Stimulated activated CD4-positive, alpha-beta T cell treated with anti-CD3 and anti-CD28 coated beads, Interleukin-4, amount 100 ng/mL, for 48 hours (primary cell): ENCODE data around the gene CUEDC2.

Source experiments
- DNase-seq, 2 donors: peaks; one replicate each; pipeline ENCODE4 v3.0.0-alpha.2; 2020; ENCODE audit warnings: low read depth in 2 of 2

Gene CUEDC2

DNA sequence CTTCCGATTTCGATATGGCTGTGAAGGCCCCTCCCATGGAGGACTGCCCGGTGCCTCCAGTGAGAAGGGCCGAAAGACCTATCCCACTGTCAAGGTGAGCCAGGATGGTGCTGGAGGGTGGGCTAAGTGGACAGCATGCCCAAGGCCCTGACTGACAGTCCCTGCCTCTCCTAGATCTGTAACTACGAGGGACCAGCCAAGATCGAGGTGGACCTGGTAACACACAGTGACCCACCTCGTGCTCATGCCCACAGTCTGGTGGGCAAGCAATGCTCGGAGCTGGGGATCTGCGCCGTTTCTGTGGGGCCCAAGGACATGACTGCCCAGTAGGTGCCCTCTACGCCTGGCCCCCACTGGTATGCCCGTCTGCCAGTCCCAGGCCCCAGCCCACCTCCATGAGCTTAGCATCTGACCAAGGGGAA lies 35.6 kb downstream of the CUEDC2 start:
- no peak for DNase-seq

DNA sequence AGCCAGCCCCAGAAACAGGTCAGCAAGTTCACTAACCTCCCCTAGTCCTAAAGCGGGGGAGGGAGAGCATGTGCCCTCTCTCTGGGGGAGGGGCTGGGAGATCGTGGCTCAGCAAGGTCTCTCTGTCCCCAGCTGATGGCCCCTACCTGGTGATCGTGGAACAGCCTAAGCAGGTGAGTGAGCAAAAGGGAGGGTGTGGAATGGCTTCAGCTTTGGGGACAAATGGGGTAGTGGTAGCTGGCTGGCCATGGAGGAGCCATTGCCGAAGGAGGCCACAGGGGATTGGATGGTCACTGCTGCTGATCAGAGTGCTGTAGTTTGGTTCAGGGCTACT lies 36.1 kb downstream of the CUEDC2 start:
- DNase-seq, result no peak

DNA sequence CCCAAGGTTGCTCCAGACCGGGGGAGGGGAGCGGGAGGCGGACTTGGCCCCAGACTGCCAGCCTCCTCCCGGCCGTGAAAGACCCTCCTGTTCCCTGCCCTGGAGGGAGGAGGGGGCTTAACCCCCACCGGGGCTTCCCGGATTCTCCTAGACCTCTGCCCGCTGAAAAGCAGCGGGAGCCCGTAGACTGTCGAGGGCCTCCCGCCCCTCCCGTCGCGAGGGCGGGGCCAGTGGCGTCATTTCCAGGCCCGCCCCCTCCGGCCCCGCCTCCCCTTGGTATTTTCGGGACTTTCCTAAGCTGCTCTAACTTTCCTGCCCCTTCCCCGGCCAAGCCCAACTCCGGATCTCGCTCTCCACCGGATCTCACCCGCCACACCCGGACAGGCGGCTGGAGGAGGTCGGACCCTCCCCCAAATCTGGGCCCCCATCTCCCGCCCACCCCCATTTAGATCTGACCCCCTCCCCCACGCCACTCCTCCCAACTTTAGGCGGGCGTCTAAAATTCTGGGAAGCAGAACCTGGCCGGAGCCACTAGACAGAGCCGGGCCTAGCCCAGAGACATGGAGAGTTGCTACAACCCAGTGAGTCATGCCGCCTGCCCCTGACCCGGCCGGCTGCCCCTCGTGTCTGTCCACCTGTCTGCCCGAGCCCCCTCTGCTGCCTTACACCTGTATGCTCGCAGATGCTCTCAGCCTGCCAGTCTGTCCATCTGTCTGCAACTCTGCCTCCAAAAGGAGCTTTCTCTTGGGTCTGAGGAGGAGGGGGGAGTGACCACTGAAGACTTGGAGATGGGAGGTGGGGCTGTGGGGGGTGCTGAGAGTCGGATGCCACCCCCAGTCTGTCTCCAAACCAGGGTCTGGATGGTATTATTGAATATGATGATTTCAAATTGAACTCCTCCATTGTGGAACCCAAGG lies 36.7 kb downstream of the CUEDC2 start, which contains the start of gene NFKB2:
NFKB2 (plus strand) TSS at position 306 of the 917 bp plus-strand sequence; CDS start at position 561, 255 bp downstream.
- peak; percentile 86 for DNase-seq

- peak in 1 of 2 donors; percentile 57 for DNase-seq
Observed at GRCh38 chr10:102394801-102395399, 37.5 kb downstream of the CUEDC2 start.

- peak; percentile 97 to 98 for DNase-seq
Observed at GRCh38 chr10:102394079-102394800, 38.1 kb downstream of the CUEDC2 start.

DNA sequence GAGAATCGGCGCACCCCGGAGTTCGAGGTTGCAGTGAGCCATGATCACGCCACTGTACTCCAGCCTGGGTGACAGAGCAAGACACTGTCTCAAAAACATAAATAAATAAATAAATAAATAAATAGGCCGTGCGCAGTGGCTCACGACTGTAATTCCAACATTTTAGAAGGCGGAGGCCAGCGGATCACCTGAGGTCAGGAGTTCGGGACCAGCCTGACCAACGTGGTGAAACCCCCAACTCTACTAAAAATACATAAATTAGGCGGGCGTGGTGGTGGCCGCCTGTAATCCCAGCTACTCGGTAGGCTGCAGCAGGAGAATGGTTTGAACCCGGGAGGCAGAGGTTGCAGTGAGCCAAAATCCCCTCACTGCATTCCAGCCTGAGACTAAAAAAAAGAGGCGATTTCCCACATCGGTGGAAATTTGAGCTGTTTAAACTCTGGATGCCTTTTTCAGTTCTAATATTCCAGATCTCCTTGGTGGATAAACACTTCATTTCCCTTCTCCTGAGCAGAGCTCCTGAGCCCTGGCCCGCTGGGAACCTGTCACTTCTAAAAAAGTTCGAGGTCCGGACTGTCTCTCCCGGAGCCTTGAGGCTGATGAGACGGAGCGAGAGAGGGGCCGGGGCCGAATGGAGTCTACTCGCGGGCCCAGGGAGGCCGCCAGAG lies 38.8 kb downstream of the CUEDC2 start:
- no peak for DNase-seq

DNA sequence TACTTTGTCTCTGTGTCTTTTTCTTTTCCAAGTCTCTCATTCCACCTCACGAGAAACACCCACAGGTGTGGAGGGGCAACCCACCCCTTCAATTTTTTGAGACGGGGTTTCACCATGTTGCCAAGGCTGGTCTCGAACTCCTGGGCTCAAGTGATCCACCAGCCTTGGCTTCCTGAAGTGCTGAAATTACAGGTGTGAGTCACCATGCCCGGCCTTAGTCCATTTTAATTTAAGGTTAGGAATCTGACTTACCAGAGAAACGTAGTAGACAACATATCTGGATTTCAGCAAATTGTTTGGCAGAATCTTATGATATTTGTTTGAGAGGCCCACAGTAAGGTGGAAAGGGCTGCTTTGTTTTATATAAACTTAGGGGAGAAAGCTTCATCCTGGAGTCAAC lies 40.1 kb downstream of the CUEDC2 start:
- no peak for DNase-seq

GRCh38 chr10:102389894-102390293 lies 42.5 kb downstream of the CUEDC2 start:
- no peak for DNase-seq

DNA sequence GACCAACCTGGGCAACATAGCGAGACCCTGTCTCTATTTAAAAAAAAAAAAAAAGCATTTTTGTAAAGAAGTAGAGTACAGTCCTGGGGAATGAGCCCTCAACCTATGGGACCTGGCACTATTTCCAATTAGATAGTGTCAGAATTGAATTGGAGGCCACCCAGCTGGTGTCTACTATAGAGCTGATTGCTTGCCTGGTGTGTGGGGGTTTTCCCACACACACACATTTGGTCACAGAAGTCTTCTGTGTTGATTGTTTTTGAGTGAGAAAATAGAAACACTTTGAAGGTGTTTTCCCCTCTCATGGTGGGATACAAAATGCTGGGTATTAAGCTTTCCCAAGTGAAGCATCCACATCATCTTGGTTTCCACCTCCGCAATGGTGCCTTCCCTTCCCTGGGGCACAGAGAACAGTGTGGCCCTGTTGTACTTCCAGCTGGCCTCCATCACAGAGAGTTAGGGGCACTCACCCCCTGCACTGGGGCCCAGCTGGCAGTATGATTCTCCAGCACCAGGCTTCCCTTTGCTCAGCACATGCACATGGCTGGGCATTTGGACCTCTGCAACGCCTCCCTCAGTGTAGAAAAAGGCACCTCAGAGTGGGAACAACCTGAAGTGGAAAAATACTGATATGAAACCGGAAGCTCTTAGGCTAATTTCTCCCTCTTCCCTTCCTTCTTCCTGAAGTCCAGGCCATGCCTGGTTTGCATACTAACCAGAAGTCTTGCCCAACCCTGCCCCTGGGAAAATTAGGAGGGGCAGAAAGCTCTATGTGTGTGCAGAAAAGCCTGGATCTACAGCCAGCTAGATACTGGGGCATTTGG lies 47.6 kb downstream of the CUEDC2 start:
- no peak for DNase-seq

GRCh38 chr10:102384053-102384452 lies 48.3 kb downstream of the CUEDC2 start:
- DNase-seq, result no peak

DNA sequence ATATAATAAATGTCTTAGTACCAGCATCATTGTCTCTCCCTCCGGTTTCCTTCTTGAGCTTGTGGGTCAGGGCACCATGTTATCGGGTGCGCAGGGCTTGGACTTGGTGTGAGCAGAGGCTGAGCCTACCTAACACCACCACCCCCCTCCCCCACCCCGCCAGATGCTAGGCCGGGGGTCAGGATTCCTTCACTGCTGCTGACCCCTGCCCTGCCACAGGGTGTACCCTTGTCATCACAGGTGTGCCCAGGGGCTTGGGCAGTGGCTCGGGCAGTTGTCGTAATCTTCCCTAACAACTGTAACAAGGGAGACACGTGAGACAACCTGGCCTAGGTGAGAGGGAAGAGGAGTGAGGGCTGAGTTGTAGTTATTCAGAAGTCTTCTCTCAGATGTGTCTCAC lies 49.5 kb downstream of the CUEDC2 start:
- DNase-seq, result no peak

- no peak for DNase-seq
Observed at GRCh38 chr10:102381983-102382382, 50.4 kb downstream of the CUEDC2 start.

DNA sequence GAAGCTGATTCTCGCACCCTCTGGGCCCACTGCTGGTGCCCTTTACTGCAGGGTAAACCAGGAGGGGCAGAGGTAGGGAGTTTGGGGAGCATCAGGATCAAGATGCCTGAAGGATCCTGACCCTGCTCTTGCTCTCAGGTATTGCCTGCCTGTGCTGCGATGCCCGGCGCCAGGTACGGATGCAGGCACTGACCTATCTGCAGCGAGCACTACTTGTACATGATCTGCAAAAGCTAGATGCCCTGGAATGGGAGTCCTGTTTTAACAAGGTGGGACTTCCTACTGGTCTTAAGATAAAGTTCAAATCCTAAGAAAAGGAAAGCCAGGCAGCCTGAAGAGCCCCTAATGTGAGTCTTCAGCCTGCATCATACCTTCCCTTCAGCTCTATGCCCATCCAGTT lies 53.0 kb downstream of the CUEDC2 start:
- no peak for DNase-seq

GRCh38 chr10:102376901-102377300 lies 55.5 kb downstream of the CUEDC2 start:
- DNase-seq, result no peak

GRCh38 chr10:102375867-102376266 lies 56.5 kb downstream of the CUEDC2 start:
- no peak for DNase-seq

DNA sequence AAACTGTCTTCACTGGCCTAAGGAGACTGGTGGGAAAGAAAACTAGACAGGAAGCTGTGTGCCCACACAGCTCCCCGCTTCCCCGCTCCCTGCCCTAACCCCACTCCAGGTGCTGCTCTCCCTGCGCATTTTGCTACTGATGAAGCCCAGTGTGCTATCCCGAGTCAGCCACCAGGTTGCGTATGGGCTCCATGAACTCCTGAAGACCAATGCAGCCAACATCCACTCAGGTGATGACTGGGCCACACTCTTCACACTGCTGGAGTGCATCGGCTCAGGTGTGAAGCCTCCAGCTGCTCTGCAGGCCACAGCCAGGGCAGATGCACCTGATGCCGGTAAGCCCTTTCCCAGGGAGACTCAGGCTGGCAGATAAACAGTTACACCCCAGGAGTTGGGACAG lies 57.1 kb downstream of the CUEDC2 start:
- no peak for DNase-seq
